ENCODE results near the gene OSBP2.

OSBP2 gene

DNA sequence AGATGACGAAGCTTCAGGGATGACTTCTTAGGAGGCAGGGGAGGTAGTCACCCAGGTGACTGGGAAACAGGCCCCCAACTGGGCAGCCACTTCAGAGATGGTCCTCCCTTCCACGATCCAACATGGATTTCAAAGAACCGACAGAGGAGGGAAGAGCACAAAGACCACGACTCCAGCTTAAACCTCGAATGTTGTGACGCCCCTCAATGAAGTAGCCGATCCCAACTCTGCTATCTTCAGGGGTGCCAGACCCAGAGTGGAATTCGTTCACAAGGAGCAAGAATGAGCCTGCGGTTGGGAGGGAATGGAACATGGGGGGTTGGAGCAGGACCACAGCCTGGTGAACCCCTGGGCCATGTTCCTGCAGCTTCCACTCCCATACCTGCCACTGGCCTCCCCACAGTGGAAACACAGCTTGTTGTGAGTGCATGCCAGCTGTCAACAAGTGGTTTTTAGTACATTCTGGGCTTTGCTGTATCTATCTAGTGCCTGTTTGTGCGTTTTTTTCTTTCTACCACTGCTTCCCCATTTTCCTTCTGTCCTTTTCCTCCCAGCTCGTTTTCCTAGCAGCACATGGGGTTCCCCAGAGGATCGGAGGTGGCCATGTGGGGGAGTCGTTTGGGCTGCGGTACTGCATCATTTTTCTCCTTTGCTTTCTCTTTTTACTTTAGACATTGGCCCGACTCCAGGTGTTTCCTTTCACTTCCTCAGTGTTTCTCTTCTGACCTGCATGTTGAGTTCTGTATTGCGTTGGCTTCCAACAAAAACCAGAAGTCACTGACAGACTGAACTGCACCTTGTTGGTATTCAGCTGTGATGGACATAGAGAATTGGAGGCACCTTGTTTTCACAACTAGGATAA is 208.1 kb downstream of the OSBP2 start:
- TF ChIP-seq FOXP2 (optimal IDR thresholded peaks at IDR 0.05; ENCODE audit: borderline replicate concordance, extremely low read depth, extremely low read length, insufficient read depth): no peak
- TF ChIP-seq SIN3A (IDR thresholded peaks at IDR 0.05; ENCODE audit: borderline replicate concordance, insufficient read depth, low read length): no peak
- no peak for TF ChIP-seq POLR2AphosphoS5 (IDR thresholded peaks at IDR 0.05; ENCODE audit: low read depth, low read length)
- TF ChIP-seq, protein P1, sequence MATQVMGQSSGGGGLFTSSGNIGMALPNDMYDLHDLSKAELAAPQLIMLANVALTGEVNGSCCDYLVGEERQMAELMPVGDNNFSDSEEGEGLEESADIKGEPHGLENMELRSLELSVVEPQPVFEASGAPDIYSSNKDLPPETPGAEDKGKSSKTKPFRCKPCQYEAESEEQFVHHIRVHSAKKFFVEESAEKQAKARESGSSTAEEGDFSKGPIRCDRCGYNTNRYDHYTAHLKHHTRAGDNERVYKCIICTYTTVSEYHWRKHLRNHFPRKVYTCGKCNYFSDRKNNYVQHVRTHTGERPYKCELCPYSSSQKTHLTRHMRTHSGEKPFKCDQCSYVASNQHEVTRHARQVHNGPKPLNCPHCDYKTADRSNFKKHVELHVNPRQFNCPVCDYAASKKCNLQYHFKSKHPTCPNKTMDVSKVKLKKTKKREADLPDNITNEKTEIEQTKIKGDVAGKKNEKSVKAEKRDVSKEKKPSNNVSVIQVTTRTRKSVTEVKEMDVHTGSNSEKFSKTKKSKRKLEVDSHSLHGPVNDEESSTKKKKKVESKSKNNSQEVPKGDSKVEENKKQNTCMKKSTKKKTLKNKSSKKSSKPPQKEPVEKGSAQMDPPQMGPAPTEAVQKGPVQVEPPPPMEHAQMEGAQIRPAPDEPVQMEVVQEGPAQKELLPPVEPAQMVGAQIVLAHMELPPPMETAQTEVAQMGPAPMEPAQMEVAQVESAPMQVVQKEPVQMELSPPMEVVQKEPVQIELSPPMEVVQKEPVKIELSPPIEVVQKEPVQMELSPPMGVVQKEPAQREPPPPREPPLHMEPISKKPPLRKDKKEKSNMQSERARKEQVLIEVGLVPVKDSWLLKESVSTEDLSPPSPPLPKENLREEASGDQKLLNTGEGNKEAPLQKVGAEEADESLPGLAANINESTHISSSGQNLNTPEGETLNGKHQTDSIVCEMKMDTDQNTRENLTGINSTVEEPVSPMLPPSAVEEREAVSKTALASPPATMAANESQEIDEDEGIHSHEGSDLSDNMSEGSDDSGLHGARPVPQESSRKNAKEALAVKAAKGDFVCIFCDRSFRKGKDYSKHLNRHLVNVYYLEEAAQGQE (IDR thresholded peaks at IDR 0.05; ENCODE audit: insufficient read depth in 1 of 2, low read depth in 2 of 2, low read length in 2 of 2): no peak
- no peak for TF ChIP-seq TAF1 (IDR thresholded peaks at IDR 0.05; ENCODE audit: borderline replicate concordance, insufficient read depth, low read length)

DNA sequence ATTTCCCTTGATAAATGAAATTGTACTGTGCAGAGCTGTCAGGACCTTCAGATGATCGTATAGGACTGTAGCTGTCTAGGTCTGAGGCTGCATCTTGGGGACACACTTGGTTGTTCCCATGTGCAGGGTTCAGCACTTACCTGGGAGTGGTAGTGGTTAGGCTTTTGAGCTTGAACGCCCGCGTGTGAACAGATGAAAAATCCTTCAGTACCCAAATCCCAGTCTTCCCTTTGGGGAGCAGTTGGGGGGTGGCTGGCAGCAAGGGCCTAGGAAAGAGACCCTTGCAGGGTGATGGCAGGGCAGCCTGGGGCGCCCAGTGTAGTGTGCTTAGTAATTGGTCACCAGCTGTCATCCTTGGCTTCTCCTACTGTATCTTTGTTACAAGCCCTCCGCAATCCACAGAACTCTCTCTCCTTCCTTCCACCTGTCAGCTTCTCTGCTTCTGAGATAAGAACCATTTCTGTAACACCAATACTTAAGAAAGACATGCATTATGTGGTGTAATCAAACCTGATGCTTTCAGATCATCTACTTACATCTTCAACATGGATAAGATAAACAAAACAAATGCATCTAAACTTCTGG is 209.3 kb downstream of the OSBP2 start:
- no peak for TF ChIP-seq TAF1 (IDR thresholded peaks at IDR 0.05; ENCODE audit: borderline replicate concordance, insufficient read depth, low read length)
- no peak for TF ChIP-seq SIN3A (IDR thresholded peaks at IDR 0.05; ENCODE audit: borderline replicate concordance, insufficient read depth, low read length)
- TF ChIP-seq, protein P1 (IDR thresholded peaks at IDR 0.05; ENCODE audit: insufficient read depth in 1 of 2, low read depth in 2 of 2, low read length in 2 of 2): no peak
- TF ChIP-seq POLR2AphosphoS5 (IDR thresholded peaks at IDR 0.05; ENCODE audit: low read depth, low read length): no peak
- no peak for TF ChIP-seq FOXP2 (optimal IDR thresholded peaks at IDR 0.05; ENCODE audit: borderline replicate concordance, extremely low read depth, extremely low read length, insufficient read depth)

DNA sequence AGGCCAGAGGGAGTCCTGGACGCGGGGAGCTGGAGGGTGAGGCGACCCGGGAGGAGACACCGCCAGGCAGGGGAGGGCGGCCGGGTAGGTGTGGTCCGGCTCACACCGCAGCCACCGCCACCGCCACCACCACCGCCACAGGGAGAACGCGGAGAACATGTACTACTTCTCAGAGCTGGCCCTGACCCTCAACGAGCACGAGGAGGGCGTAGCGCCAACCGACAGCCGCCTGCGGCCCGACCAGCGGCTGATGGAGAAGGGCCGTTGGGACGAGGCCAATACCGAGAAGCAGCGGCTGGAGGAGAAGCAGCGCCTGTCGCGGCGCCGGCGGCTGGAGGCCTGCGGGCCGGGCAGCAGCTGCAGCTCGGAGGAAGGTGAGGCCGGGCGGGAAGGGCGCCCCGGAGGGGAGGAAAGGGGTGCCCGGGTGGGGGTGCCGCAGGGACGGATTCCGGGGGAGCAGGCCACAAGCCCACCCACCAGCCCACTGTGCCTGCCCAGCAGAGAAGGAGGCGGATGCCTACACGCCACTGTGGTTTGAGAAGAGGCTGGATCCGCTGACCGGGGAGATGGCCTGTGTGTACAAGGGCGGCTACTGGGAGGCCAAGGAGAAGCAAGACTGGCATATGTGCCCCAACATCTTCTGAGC is 211.1 kb downstream of the OSBP2 start:
- TF ChIP-seq FOXP2 (optimal IDR thresholded peaks at IDR 0.05; ENCODE audit: borderline replicate concordance, extremely low read depth, extremely low read length, insufficient read depth): no peak
- TF ChIP-seq SIN3A (IDR thresholded peaks at IDR 0.05; ENCODE audit: borderline replicate concordance, insufficient read depth, low read length): no peak
- TF ChIP-seq TAF1 (IDR thresholded peaks at IDR 0.05; ENCODE audit: borderline replicate concordance, insufficient read depth, low read length): no peak
- TF ChIP-seq, protein P1 (IDR thresholded peaks at IDR 0.05; ENCODE audit: insufficient read depth in 1 of 2, low read depth in 2 of 2, low read length in 2 of 2): no peak
- no peak for TF ChIP-seq POLR2AphosphoS5 (IDR thresholded peaks at IDR 0.05; ENCODE audit: low read depth, low read length)

DNA sequence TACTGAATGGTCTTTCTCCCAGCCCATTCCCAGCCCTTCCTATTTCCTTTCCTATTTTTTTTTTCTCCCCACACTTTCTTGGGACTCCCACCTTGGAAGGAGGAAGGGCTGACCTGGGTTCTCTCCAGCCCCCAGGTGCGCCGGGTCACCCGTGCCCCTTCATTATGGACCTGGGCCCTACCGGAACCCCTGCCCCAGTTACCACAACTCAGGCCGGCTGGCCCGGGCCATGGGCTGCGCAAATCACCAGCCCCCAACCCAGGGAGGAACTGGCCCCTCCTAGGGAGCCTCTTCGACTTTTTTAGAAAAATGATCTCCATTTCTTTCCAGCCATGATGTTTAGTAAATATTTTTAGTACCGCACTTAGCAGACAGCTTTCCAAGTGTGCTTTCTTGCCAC is 211.7 kb downstream of the OSBP2 start:
- no peak for TF ChIP-seq POLR2AphosphoS5 (IDR thresholded peaks at IDR 0.05; ENCODE audit: low read depth, low read length)
- TF ChIP-seq FOXP2 (optimal IDR thresholded peaks at IDR 0.05; ENCODE audit: borderline replicate concordance, extremely low read depth, extremely low read length, insufficient read depth): no peak
- TF ChIP-seq SIN3A (IDR thresholded peaks at IDR 0.05; ENCODE audit: borderline replicate concordance, insufficient read depth, low read length): no peak
- TF ChIP-seq, protein P1 (IDR thresholded peaks at IDR 0.05; ENCODE audit: insufficient read depth in 1 of 2, low read depth in 2 of 2, low read length in 2 of 2): no peak
- no peak for TF ChIP-seq TAF1 (IDR thresholded peaks at IDR 0.05; ENCODE audit: borderline replicate concordance, insufficient read depth, low read length)

All from PFSK-1 (cell line).